OCI-LY7 (cell line): ENCODE measurements around the gene UGT1A4. TPM values are rescaled to one million over a fixed set of nuclear protein-coding genes. Genes with fewer than 3 reads are reported as not detected.

Experiments used
- BruUV-seq: library from RNA; stranded (reverse); fragments of 400-500 nt; replicated peaks from 2 replicates; lab custom pipeline; 2021; lab: Mats Ljungman, UMichigan
- CTCF ChIA-PET: fragments of 300-600 bp; sonication (Branson Sonifier 250); formaldehyde crosslinking; loops from one replicate; lab custom pipeline; 2022; ENCODE audit warnings: antibody characterized with exemption; ENCODE audit not compliant: unreplicated experiment; lab: Charles Lee
- POLR2A ChIA-PET: fragments of 300-600 bp; sonication (Branson Sonifier 250); formaldehyde crosslinking; loops from one replicate; lab custom pipeline; 2022; ENCODE audit warnings: antibody characterized with exemption; lab: Charles Lee
- DNase-seq: peaks from one replicate; pipeline ENCODE4 v3.0.0-alpha.2; 2015; ENCODE audit warnings: low spot score
- H2AFZ ChIP-seq: fragments of 200-600 bp; sonication (generic), shearing (Covaris generic); 2 replicates; pipeline ENCODE4 v1.6.1; 2014; ENCODE audit warnings: mild to moderate bottlenecking, antibody characterized with exemption, low read length, moderate library complexity
- H3K27ac ChIP-seq: fragments of 200-600 bp; sonication (generic); 2 replicates; pipeline ENCODE4 v1.5.1; 2014; ENCODE audit warnings: mixed run types, low read depth, mild to moderate bottlenecking, moderate library complexity, low read length, inconsistent platforms; ENCODE audit not compliant: poor library complexity, severe bottlenecking
- H3K36me3 ChIP-seq: fragments of 200-600 bp; sonication (generic); 2 replicates; pipeline ENCODE4 v1.6.1; 2014; ENCODE audit warnings: mild to moderate bottlenecking, antibody characterized with exemption, low read length, moderate library complexity, mixed read lengths; ENCODE audit not compliant: insufficient read depth
- H3K4me1 ChIP-seq: fragments of 200-600 bp; sonication (generic); 2 replicates; pipeline ENCODE4 v1.5.1; 2014; ENCODE audit warnings: mild to moderate bottlenecking, low read length; ENCODE audit not compliant: insufficient read depth, poor library complexity, severe bottlenecking
- H3K4me2 ChIP-seq: fragments of 200-600 bp; sonication (generic); 2 replicates; pipeline ENCODE4 v1.6.1; 2014; ENCODE audit warnings: mild to moderate bottlenecking, low read length
- H3K4me3 ChIP-seq: fragments of 200-600 bp; sonication (generic); 2 replicates; pipeline ENCODE4 v1.5.1; 2014; ENCODE audit warnings: mild to moderate bottlenecking, low read depth, low read length; ENCODE audit not compliant: poor library complexity, severe bottlenecking
- H3K79me2 ChIP-seq: fragments of 200-600 bp; sonication (generic); 2 replicates; pipeline ENCODE4 v1.6.1; 2016; ENCODE audit warnings: low read depth, mild to moderate bottlenecking, low read length, moderate library complexity, mixed read lengths; ENCODE audit not compliant: insufficient read depth
- H3K9me2 ChIP-seq: fragments of 200-600 bp; sonication (generic); 2 replicates; pipeline ENCODE4 v1.6.1; 2016; ENCODE audit warnings: mild to moderate bottlenecking, low read length, mixed read lengths; ENCODE audit not compliant: insufficient read depth
- H3K9me3 ChIP-seq: fragments of 200-600 bp; sonication (generic); 2 replicates; pipeline ENCODE4 v1.6.1; 2014; ENCODE audit warnings: mild to moderate bottlenecking, mixed run types, low read length, mixed read lengths
- H4K20me1 ChIP-seq: fragments of 200-600 bp; sonication (generic); 2 replicates; pipeline ENCODE4 v1.6.1; 2014; ENCODE audit warnings: mild to moderate bottlenecking, antibody characterized with exemption, low read length, moderate library complexity, mixed read lengths; ENCODE audit not compliant: insufficient read depth
- CTCF ChIP-seq: fragments of 200-600 bp; sonication (generic); conservative IDR thresholded peaks from 2 replicates; pipeline ENCODE4 v1.5.1; 2014; ENCODE audit warnings: mild to moderate bottlenecking, antibody characterized with exemption, low read length, moderate library complexity, mixed read lengths
- EZH2phosphoT487 ChIP-seq: fragments of 200-600 bp; sonication (generic); IDR thresholded peaks from 2 replicates; pipeline ENCODE4 v1.6.1; 2018; ENCODE audit warnings: low read depth, borderline replicate concordance, mild to moderate bottlenecking, mixed run types, antibody characterized with exemption, low read length, moderate library complexity, mixed read lengths
- intact Hi-C: fragments of 100-400 bp; cut with micrococcal nuclease; formaldehyde crosslinking; loops from one replicate; pipeline ENCODE4 v1.10.0; 2022; ENCODE audit not compliant: unreplicated experiment
- total RNA-seq, 2 experiments: library from RNA; depleted of rRNA in 1 of 2; stranded (reverse); fragments of >200 nt in 1 of 2; shearing (Covaris generic) in 1 of 2; gene quantifications; 2 replicates each; pipeline ENCODE4 v1.2.3, GENCODE V29; 2014 to 2022

The UGT1A4 gene
- total RNA-seq, 2 experiments from 2014 or later, result not detected

GRCh38 chr2:233807966-233808935, 89.7 kb downstream of the UGT1A4 start:
- no peak for DNase-seq

GRCh38 chr2:233810385-233810784, 91.8 kb downstream of the UGT1A4 start:
- no TSS peak for BruUV-seq
- H3K4me2 ChIP-seq, result no peak overlapping the region
- no peaks in the 10 kb centered on the region for H3K4me1 ChIP-seq
- no peaks in the 10 kb centered on the region for H3K36me3 ChIP-seq
- POLR2A ChIA-PET, result no interaction called here
- CTCF ChIA-PET, result no interaction called here
- H3K79me2 ChIP-seq, result no peaks in the 10 kb centered on the region
- H2AFZ ChIP-seq, result no peak overlapping the region
- H4K20me1 ChIP-seq, result no peaks in the 10 kb centered on the region
- TF ChIP-seq CTCF, result no peak
- TF ChIP-seq EZH2phosphoT487, result no peak
- no peak overlapping the region for H3K4me3 ChIP-seq
- no peak for DNase-seq
- intact Hi-C loops, result no loop called here
- H3K27ac ChIP-seq, result no peak overlapping the region
- no peaks in the 10 kb centered on the region for H3K9me2 ChIP-seq
- no peaks in the 10 kb centered on the region for H3K9me3 ChIP-seq

More at GRCh38 chr2:233807966-233808935, 89.7 kb downstream of the UGT1A4 start:
- no peak for TF ChIP-seq EZH2phosphoT487
- no peak for TF ChIP-seq CTCF
- Histone ChIP-seq H3K9me3 (no peaks in the 10 kb centered on the region), H3K36me3 (no peaks in the 10 kb centered on the region), H2AFZ (no peak overlapping the region), H4K20me1 (no peaks in the 10 kb centered on the region), H3K27ac (no peak overlapping the region), H3K4me3 (no peak overlapping the region), H3K4me2 (no peak overlapping the region), H3K4me1 (no peaks in the 10 kb centered on the region), H3K9me2 (no peaks in the 10 kb centered on the region), H3K79me2 (no peaks in the 10 kb centered on the region)
- BruUV-seq, result no TSS peak
- POLR2A ChIA-PET, result no interaction called here
- CTCF ChIA-PET, result no interaction called here
- intact Hi-C loops, result no loop called here

GRCh38 chr2:233811087-233811486, 92.6 kb downstream of the UGT1A4 start:
- intact Hi-C loops, result no loop called here
- DNase-seq, result no peak
- CTCF ChIA-PET, result no interaction called here
- Histone ChIP-seq H2AFZ (no peak overlapping the region), H3K4me2 (no peak overlapping the region), H3K9me3 (no peaks in the 10 kb centered on the region), H3K36me3 (no peaks in the 10 kb centered on the region), H3K79me2 (no peaks in the 10 kb centered on the region), H3K4me3 (no peak overlapping the region), H3K4me1 (no peaks in the 10 kb centered on the region), H3K27ac (no peak overlapping the region), H3K9me2 (no peaks in the 10 kb centered on the region), H4K20me1 (no peaks in the 10 kb centered on the region)
- POLR2A ChIA-PET, result interaction anchor here (0.6 kb wide), 1 partner anchor 616 kb away, joined by 7 read pairs; no protein-coding TSS in a partner anchor
- BruUV-seq, result no TSS peak
- TF ChIP-seq CTCF (no peak), EZH2phosphoT487 (no peak)
